Measurements from ENCODE around the gene HLA-DRB1.

The HLA-DRB1 gene

GRCh38 chr6:32622545-32623401 lies 33.1 kb upstream of the HLA-DRB1 start:
- Histone ChIP-seq H3K9ac (ENCODE audit: low read length) (peak overlapping the region; percentile 38; the same call in 1 of the 2 replicates), H3K4me2 (ENCODE audit: low read length) (peak overlapping the region; percentile 89), H2AFZ (ENCODE audit: low read depth, low read length) (no peak overlapping the region)

DNA sequence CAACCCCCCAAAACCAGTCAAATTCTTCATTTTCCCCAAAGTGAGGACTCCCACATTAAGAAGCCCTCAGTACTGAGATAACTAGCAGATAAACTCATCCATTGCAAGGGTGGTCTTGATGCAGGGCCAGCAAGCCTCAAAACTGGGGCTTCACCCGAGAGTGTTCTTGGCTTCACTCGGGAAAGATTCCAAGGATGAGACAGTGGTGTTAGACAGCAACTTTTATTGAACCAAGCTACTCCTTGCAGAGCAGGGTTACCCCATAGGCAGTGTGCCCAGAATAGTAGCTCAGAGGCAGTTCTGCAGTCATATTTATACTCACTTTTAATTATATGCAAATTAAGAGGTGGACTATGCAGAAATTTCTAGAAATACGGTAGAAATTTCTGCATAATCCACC lies 31.7 kb upstream of the HLA-DRB1 start:
- no peaks in the 10 kb centered on the region for H3K27me3 ChIP-seq (ENCODE audit: low read depth, low read length)
- H3K4me2 ChIP-seq (ENCODE audit: low read length): no peak overlapping the region
- TF ChIP-seq, protein P1, sequence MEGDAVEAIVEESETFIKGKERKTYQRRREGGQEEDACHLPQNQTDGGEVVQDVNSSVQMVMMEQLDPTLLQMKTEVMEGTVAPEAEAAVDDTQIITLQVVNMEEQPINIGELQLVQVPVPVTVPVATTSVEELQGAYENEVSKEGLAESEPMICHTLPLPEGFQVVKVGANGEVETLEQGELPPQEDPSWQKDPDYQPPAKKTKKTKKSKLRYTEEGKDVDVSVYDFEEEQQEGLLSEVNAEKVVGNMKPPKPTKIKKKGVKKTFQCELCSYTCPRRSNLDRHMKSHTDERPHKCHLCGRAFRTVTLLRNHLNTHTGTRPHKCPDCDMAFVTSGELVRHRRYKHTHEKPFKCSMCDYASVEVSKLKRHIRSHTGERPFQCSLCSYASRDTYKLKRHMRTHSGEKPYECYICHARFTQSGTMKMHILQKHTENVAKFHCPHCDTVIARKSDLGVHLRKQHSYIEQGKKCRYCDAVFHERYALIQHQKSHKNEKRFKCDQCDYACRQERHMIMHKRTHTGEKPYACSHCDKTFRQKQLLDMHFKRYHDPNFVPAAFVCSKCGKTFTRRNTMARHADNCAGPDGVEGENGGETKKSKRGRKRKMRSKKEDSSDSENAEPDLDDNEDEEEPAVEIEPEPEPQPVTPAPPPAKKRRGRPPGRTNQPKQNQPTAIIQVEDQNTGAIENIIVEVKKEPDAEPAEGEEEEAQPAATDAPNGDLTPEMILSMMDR (IDR thresholded peaks at IDR 0.05; ENCODE audit: low read depth, low read length): no peak
- no peak for TF ChIP-seq EZH2phosphoT487 (IDR thresholded peaks at IDR 0.05; ENCODE audit: low read depth)
- H4K20me1 ChIP-seq (ENCODE audit: insufficient read depth, low read length): no peaks in the 10 kb centered on the region
- no peak overlapping the region for H3K27ac ChIP-seq (ENCODE audit: low read length)
- H3K36me3 ChIP-seq (replicated peaks; ENCODE audit: low read depth, low read length): peaks cover 4% of the 10 kb centered on the region
- no peak overlapping the region for H3K9ac ChIP-seq (ENCODE audit: low read length)
- H3K9me3 ChIP-seq (ENCODE audit: insufficient read depth, low read length): peaks cover 8% of the 10 kb centered on the region; the same call in 1 of the 2 replicates
- peaks cover 43% of the 10 kb centered on the region for H3K4me1 ChIP-seq (ENCODE audit: low read length)
- H3K79me2 ChIP-seq (ENCODE audit: low read length): no peaks in the 10 kb centered on the region
- H2AFZ ChIP-seq (ENCODE audit: low read depth, low read length): no peak overlapping the region
- H3K4me3 ChIP-seq (ENCODE audit: low read length): no peak overlapping the region

More at GRCh38 chr6:32622545-32623401, 33.1 kb upstream of the HLA-DRB1 start:
- H3K27ac ChIP-seq (ENCODE audit: low read length): peak overlapping the region; percentile 97
- H3K4me3 ChIP-seq (ENCODE audit: low read length): peak overlapping the region; percentile 55
- H3K27me3 ChIP-seq (ENCODE audit: low read depth, low read length): no peaks in the 10 kb centered on the region
- peaks cover 4% of the 10 kb centered on the region for H3K36me3 ChIP-seq (replicated peaks; ENCODE audit: low read depth, low read length)
- H3K9me3 ChIP-seq (ENCODE audit: insufficient read depth, low read length): peaks cover 5% of the 10 kb centered on the region; the same call in 1 of the 2 replicates
- H3K79me2 ChIP-seq (ENCODE audit: low read length): no peaks in the 10 kb centered on the region
- H3K4me1 ChIP-seq (ENCODE audit: low read length): peaks cover 43% of the 10 kb centered on the region
- no peaks in the 10 kb centered on the region for H4K20me1 ChIP-seq (ENCODE audit: insufficient read depth, low read length)
- TF ChIP-seq, protein P1 (IDR thresholded peaks at IDR 0.05; ENCODE audit: low read depth, low read length): no peak
- no peak for TF ChIP-seq EZH2phosphoT487 (IDR thresholded peaks at IDR 0.05; ENCODE audit: low read depth)

- H3K4me3 ChIP-seq (ENCODE audit: low read length): no peak overlapping the region
- no peak overlapping the region for H3K9ac ChIP-seq (ENCODE audit: low read length)
- peaks cover 16% of the 10 kb centered on the region for H3K4me1 ChIP-seq (ENCODE audit: low read length)
- TF ChIP-seq, protein P1 (IDR thresholded peaks at IDR 0.05; ENCODE audit: low read depth, low read length): no peak
- no peak for TF ChIP-seq EZH2phosphoT487 (IDR thresholded peaks at IDR 0.05; ENCODE audit: low read depth)
- H3K27me3 ChIP-seq (ENCODE audit: low read depth, low read length): no peaks in the 10 kb centered on the region
- H3K27ac ChIP-seq (ENCODE audit: low read length): no peak overlapping the region
- H3K79me2 ChIP-seq (ENCODE audit: low read length): no peaks in the 10 kb centered on the region
- H3K36me3 ChIP-seq (replicated peaks; ENCODE audit: low read depth, low read length): peaks cover 4% of the 10 kb centered on the region
- no peak overlapping the region for H3K4me2 ChIP-seq (ENCODE audit: low read length)
- no peaks in the 10 kb centered on the region for H4K20me1 ChIP-seq (ENCODE audit: insufficient read depth, low read length)
- H3K9me3 ChIP-seq (ENCODE audit: insufficient read depth, low read length): peaks cover 8% of the 10 kb centered on the region; the same call in 1 of the 2 replicates
- H2AFZ ChIP-seq (ENCODE audit: low read depth, low read length): no peak overlapping the region
These were observed 28.1 kb upstream of the HLA-DRB1 start for GRCh38 chr6:32617751-32618150.

- Histone ChIP-seq H2AFZ (ENCODE audit: low read depth, low read length) (no peak overlapping the region), H3K36me3 (replicated peaks; ENCODE audit: low read depth, low read length) (peaks cover 4% of the 10 kb centered on the region), H3K9ac (ENCODE audit: low read length) (no peak overlapping the region), H3K79me2 (ENCODE audit: low read length) (no peaks in the 10 kb centered on the region), H3K9me3 (ENCODE audit: insufficient read depth, low read length) (peaks cover 8% of the 10 kb centered on the region; the same call in 1 of the 2 replicates), H4K20me1 (ENCODE audit: insufficient read depth, low read length) (no peaks in the 10 kb centered on the region), H3K27me3 (ENCODE audit: low read depth, low read length) (no peaks in the 10 kb centered on the region), H3K27ac (ENCODE audit: low read length) (no peak overlapping the region), H3K4me2 (ENCODE audit: low read length) (no peak overlapping the region), H3K4me1 (ENCODE audit: low read length) (peaks cover 9% of the 10 kb centered on the region; the same call in 1 of the 2 replicates), H3K4me3 (ENCODE audit: low read length) (no peak overlapping the region)
- TF ChIP-seq, protein P1 (IDR thresholded peaks at IDR 0.05; ENCODE audit: low read depth, low read length): no peak
- no peak for TF ChIP-seq EZH2phosphoT487 (IDR thresholded peaks at IDR 0.05; ENCODE audit: low read depth)
These were observed 26.4 kb upstream of the HLA-DRB1 start for GRCh38 chr6:32615885-32616532.

Measured in OCI-LY3 (cell line).